Keratinocyte (primary cell): Measurements from ENCODE around the gene AIDA. TPM values are rescaled to one million over a fixed set of nuclear protein-coding genes. Genes with fewer than 3 reads are reported as not detected.

Experiments
- DNase-seq: peaks from one replicate; pipeline ENCODE4 v3.0.0-alpha.2; 2011; ENCODE audit warnings: low read depth, missing footprints, low spot score
- FAIRE-seq: peaks from 2 replicates; lab custom pipeline; 2011; peaks lifted over from hg19 to GRCh38; lab: Jason Lieb, UNC
- H2AFZ ChIP-seq: 2 replicates; pipeline ENCODE4 v1.6.0; 2012; ENCODE audit warnings: low read length, control low read depth, inconsistent platforms; ENCODE audit not compliant: control insufficient read depth
- H3K27ac ChIP-seq: 2 replicates; pipeline ENCODE4 v1.5.1; 2011; ENCODE audit warnings: low read length; ENCODE audit not compliant: control insufficient read depth, insufficient read depth
- H3K27me3 ChIP-seq: 3 replicates; pipeline ENCODE4 v1.6.0; 2011; ENCODE audit warnings: low read length; ENCODE audit not compliant: control insufficient read depth, insufficient read depth; ENCODE audit errors: extremely low read depth
- H3K36me3 ChIP-seq, 2 experiments: 2 replicates in 1 of 2; 3 replicates in 1 of 2; pipeline ENCODE4 v1.5.1; 2011; ENCODE audit warnings: low read length in 2 of 2, mild to moderate bottlenecking in 1 of 2; ENCODE audit not compliant: control insufficient read depth in 2 of 2, insufficient read depth in 2 of 2; ENCODE audit errors: extremely low read depth in 1 of 2
- H3K4me1 ChIP-seq: 3 replicates; pipeline ENCODE4 v1.5.1; 2011; ENCODE audit warnings: low read length; ENCODE audit not compliant: control insufficient read depth, insufficient read depth; ENCODE audit errors: extremely low read depth
- H3K4me2 ChIP-seq: 3 replicates; pipeline ENCODE4 v1.6.0; 2011; ENCODE audit warnings: low read depth, low read length; ENCODE audit not compliant: control insufficient read depth, insufficient read depth; ENCODE audit errors: extremely low read depth
- H3K4me3 ChIP-seq, 3 experiments: fragments of 200-600 bp in 1 of 3; sonication (generic) in 1 of 3; 2 replicates in 2 of 3; 3 replicates in 1 of 3; pipeline ENCODE4 v1.5.1; 2011 to 2016; ENCODE audit warnings: low read length in 3 of 3, mild to moderate bottlenecking in 3 of 3, control low read depth in 2 of 3, inconsistent platforms in 1 of 3, low read depth in 1 of 3, mixed read lengths in 1 of 3, mixed run types in 1 of 3, moderate library complexity in 1 of 3; ENCODE audit not compliant: control insufficient read depth in 2 of 3, insufficient read depth in 2 of 3; ENCODE audit errors: extremely low read depth in 1 of 3
- H3K79me2 ChIP-seq: 2 replicates; pipeline ENCODE4 v1.6.0; 2012; ENCODE audit warnings: low read length; ENCODE audit not compliant: control insufficient read depth, insufficient read depth
- H3K9ac ChIP-seq: 3 replicates; pipeline ENCODE4 v1.6.0; 2011; ENCODE audit warnings: low read length; ENCODE audit not compliant: control insufficient read depth, insufficient read depth; ENCODE audit errors: extremely low read depth
- H3K9me1 ChIP-seq: 3 replicates; pipeline ENCODE4 v1.6.0; 2011; ENCODE audit warnings: low read length; ENCODE audit not compliant: control insufficient read depth, insufficient read depth; ENCODE audit errors: extremely low read depth
- H3K9me3 ChIP-seq: 2 replicates; pipeline ENCODE4 v1.5.1; 2012; ENCODE audit warnings: low read depth, low read length; ENCODE audit not compliant: control insufficient read depth
- H4K20me1 ChIP-seq: 3 replicates; pipeline ENCODE4 v1.6.0; 2011; ENCODE audit warnings: low read length; ENCODE audit not compliant: control insufficient read depth, insufficient read depth; ENCODE audit errors: extremely low read depth
- CTCF ChIP-seq, 3 experiments: IDR thresholded peaks in 1 of 3; conservative IDR thresholded peaks in 1 of 3; optimal IDR thresholded peaks in 1 of 3; 2 replicates in 2 of 3; 3 replicates in 1 of 3; pipeline versions ENCODE3 to v1.5.1; 2011; ENCODE audit warnings: low read length in 3 of 3, mild to moderate bottlenecking in 3 of 3, moderate library complexity in 2 of 3, control low read depth in 1 of 3, inconsistent platforms in 1 of 3; ENCODE audit not compliant: insufficient read depth in 2 of 3; ENCODE audit errors: extremely low read depth in 1 of 3
- EZH2 ChIP-seq: IDR thresholded peaks from one replicate; pipeline ENCODE4 v1.6.1; 2012; ENCODE audit warnings: inconsistent platforms, mild to moderate bottlenecking, low read length, moderate library complexity
- dilution Hi-C: fragments of 300-500 bp; cut with MboI; formaldehyde crosslinking; loops from one replicate; pipeline ENCODE4 v1.7.0; 2020; ENCODE audit warnings: low sequenced_read_pairs; ENCODE audit not compliant: extremely low pct_ligation_motif_present
- polyA plus RNA-seq, 5 experiments: library from polyadenylated mRNA; depleted of rRNA in 3 of 5; stranded (reverse) in 3 of 5; stranded (forward) in 1 of 5; unstranded in 1 of 5; fragments of >200 nt; gene quantifications; 1 replicate in 1 of 5; 2 replicates in 3 of 5; 3 replicates in 1 of 5; pipeline versions ENCODE4 v1.2.1 to v1.2.3, GENCODE V29; 2011 to 2012; ENCODE audit warnings: missing spikeins in 2 of 5, low read depth in 1 of 5, low replicate concordance in 1 of 5

The AIDA gene
- polyA plus RNA-seq, 1 donor (not counting 4 experiments of a cell fraction or from before 2014, with no cell fraction given), result 86.8 TPM

DNA sequence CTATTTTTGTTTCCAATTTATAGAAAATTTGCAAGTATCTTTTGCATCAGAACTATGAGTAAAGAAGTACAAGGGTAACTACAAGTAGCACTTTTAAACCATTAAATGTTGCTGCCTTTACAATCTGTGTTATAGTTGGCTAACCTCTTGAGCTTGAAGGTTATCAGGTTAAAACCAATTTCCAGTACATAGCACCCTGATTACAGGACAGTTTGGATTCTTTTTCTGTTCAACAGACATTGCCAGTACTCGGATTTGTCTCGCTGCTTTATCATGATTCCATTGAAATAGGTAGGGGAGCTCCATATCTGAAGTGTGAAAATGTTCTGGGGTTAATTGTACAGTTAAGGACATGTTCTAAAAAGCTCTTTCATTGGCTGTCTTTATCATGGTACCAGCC is 54.4 kb downstream of the AIDA start:
- H3K36me3 ChIP-seq, result peaks cover 2 to 18% of the 10 kb centered on the region in 2 experiments
- no peaks in the 10 kb centered on the region for H3K9me3 ChIP-seq
- DNase-seq (no peak), FAIRE-seq (no peak)
- no peaks in the 10 kb centered on the region for H3K27me3 ChIP-seq
- H3K27ac ChIP-seq, result no peak overlapping the region
- no peak overlapping the region for H3K4me2 ChIP-seq
- dilution Hi-C loops, result no loop called here
- H3K9ac ChIP-seq, result no peak overlapping the region
- TF ChIP-seq CTCF (optimal IDR thresholded peaks at IDR 0.05 in 1 of 3, IDR thresholded peaks at IDR 0.05 in 1 of 3, conservative IDR thresholded peaks at IDR 0.05 in 1 of 3; ENCODE audit: extremely low read depth in 1 of 3, insufficient read depth in 2 of 3, low read length in 3 of 3), result no peak
- no peak for TF ChIP-seq EZH2
- no peaks in the 10 kb centered on the region for H3K9me1 ChIP-seq
- no peaks in the 10 kb centered on the region for H3K79me2 ChIP-seq
- no peaks in the 10 kb centered on the region for H3K4me1 ChIP-seq
- H2AFZ ChIP-seq, result no peak overlapping the region
- H3K4me3 ChIP-seq, result no peak overlapping the region
- H4K20me1 ChIP-seq, result no peaks in the 10 kb centered on the region

GRCh38 chr1:222656391-222657155 is 55.7 kb downstream of the AIDA start:
- peaks cover 2 to 20% of the 10 kb centered on the region in 2 experiments for H3K36me3 ChIP-seq
- FAIRE-seq (no peak), DNase-seq (no peak)
- dilution Hi-C loops, result no loop called here
- H3K9me3 ChIP-seq, result no peaks in the 10 kb centered on the region
- H3K79me2 ChIP-seq, result no peaks in the 10 kb centered on the region
- H3K9me1 ChIP-seq, result no peaks in the 10 kb centered on the region
- no peak overlapping the region for H3K27ac ChIP-seq
- H4K20me1 ChIP-seq, result no peaks in the 10 kb centered on the region
- TF ChIP-seq CTCF (optimal IDR thresholded peaks at IDR 0.05 in 1 of 3, IDR thresholded peaks at IDR 0.05 in 1 of 3, conservative IDR thresholded peaks at IDR 0.05 in 1 of 3; ENCODE audit: extremely low read depth in 1 of 3, insufficient read depth in 2 of 3, low read length in 3 of 3) (no peak), EZH2 (no peak)
- H3K4me3 ChIP-seq, result no peak overlapping the region
- H3K9ac ChIP-seq, result no peak overlapping the region
- no peak overlapping the region for H3K4me2 ChIP-seq
- H2AFZ ChIP-seq, result no peak overlapping the region
- H3K27me3 ChIP-seq, result no peaks in the 10 kb centered on the region
- H3K4me1 ChIP-seq, result no peaks in the 10 kb centered on the region
